ENCODE results near the gene BHLHA15.

GRCh38 chr7:98194186-98194585 lies 17.1 kb upstream of the BHLHA15 start:
- TF ChIP-seq CTCF (IDR thresholded peaks at IDR 0.05; ENCODE audit: borderline replicate concordance, extremely low read depth, low read length, poor library complexity, severe bottlenecking): no peak
- no peak for TF ChIP-seq EZH2 (IDR thresholded peaks at IDR 0.05; ENCODE audit: borderline replicate concordance, low read depth, low read length, severe bottlenecking)
